Endothelial cell of umbilical vein (primary cell): ENCODE results near the gene AREG. TPM values are rescaled to one million over a fixed set of nuclear protein-coding genes. Genes with fewer than 3 reads are reported as not detected.
A peak's percentile ranks its signal among the peaks of the same experiment; 100 is the strongest.

Experiments
- BruUV-seq: library from RNA; stranded (reverse); fragments of 400-500 nt; replicated peaks from 2 replicates; lab custom pipeline; 2021; lab: Mats Ljungman, UMichigan
- CTCF ChIA-PET: fragments of 300-600, 350-600 bp; sonication (Branson Sonifier 250); formaldehyde crosslinking; loops from one replicate; lab custom pipeline; 2021; ENCODE audit warnings: antibody characterized with exemption, inconsistent platforms; lab: Charles Lee
- POLR2A ChIA-PET: fragments of 300-600, 350-600 bp; sonication (Branson Sonifier 250); formaldehyde crosslinking; loops from one replicate; lab custom pipeline; 2021; ENCODE audit warnings: antibody characterized with exemption, inconsistent platforms; lab: Charles Lee
- DNase-seq: peaks from one replicate; pipeline ENCODE4 v3.0.0-alpha.2; 2011; ENCODE audit warnings: low read depth, low spot score
- FAIRE-seq: peaks from 2 replicates; lab custom pipeline; 2011; peaks lifted over from hg19 to GRCh38; lab: Jason Lieb, UNC
- H2AFZ ChIP-seq: 2 replicates; pipeline ENCODE4 v1.6.0; 2012; ENCODE audit warnings: low read depth, low read length, control low read depth, inconsistent platforms
- H3K27ac ChIP-seq: 2 replicates; pipeline ENCODE4 v1.5.1; 2011; ENCODE audit warnings: low read depth, mild to moderate bottlenecking, control low read depth, low read length, moderate library complexity; ENCODE audit not compliant: insufficient read depth
- H3K27me3 ChIP-seq, 2 experiments: 2 replicates each; pipeline versions ENCODE4 v1.6.0 to v1.6.1; 2011; ENCODE audit warnings: low read length in 2 of 2, mixed read lengths in 1 of 2; ENCODE audit not compliant: control insufficient read depth in 2 of 2, insufficient read depth in 2 of 2
- H3K36me3 ChIP-seq, 2 experiments: 2 replicates in 1 of 2; 3 replicates in 1 of 2; pipeline ENCODE4 v1.5.1; 2011; ENCODE audit warnings: low read length in 2 of 2, mild to moderate bottlenecking in 1 of 2, moderate library complexity in 1 of 2; ENCODE audit not compliant: control insufficient read depth in 2 of 2, insufficient read depth in 2 of 2; ENCODE audit errors: extremely low read depth in 1 of 2
- H3K4me1 ChIP-seq: 3 replicates; pipeline ENCODE4 v1.5.1; 2011; ENCODE audit warnings: mild to moderate bottlenecking, low read length; ENCODE audit not compliant: control insufficient read depth, insufficient read depth; ENCODE audit errors: extremely low read depth
- H3K4me2 ChIP-seq: 2 replicates; pipeline ENCODE4 v1.6.1; 2011; ENCODE audit warnings: low read length, control low read depth, mixed read lengths; ENCODE audit not compliant: insufficient read depth
- H3K4me3 ChIP-seq, 3 experiments: fragments of 200-600 bp in 1 of 3; sonication (generic), shearing (Covaris generic) in 1 of 3; replicated peaks in 1 of 3; 2 replicates each; pipeline ENCODE4 v1.5.1; 2011 to 2016; ENCODE audit warnings: control low read depth in 3 of 3, low read length in 3 of 3, mild to moderate bottlenecking in 2 of 3, inconsistent platforms in 1 of 3, low read depth in 1 of 3, moderate library complexity in 1 of 3; ENCODE audit not compliant: insufficient read depth in 1 of 3
- H3K79me2 ChIP-seq: 2 replicates; pipeline ENCODE4 v1.6.0; 2012; ENCODE audit warnings: low read length, inconsistent platforms; ENCODE audit not compliant: control insufficient read depth, insufficient read depth
- H3K9ac ChIP-seq: replicated peaks from 2 replicates; pipeline ENCODE3; 2011; ENCODE audit warnings: low read length, control low read depth; ENCODE audit not compliant: insufficient read depth; ENCODE audit errors: extremely low read depth
- H3K9me1 ChIP-seq: replicated peaks from 3 replicates; pipeline ENCODE4 v1.6.0; 2011; ENCODE audit warnings: mild to moderate bottlenecking, low read length; ENCODE audit not compliant: control insufficient read depth, insufficient read depth; ENCODE audit errors: extremely low read depth
- H3K9me3 ChIP-seq: replicated peaks from 2 replicates; pipeline ENCODE4 v1.5.1; 2012; ENCODE audit warnings: low read length, inconsistent platforms; ENCODE audit not compliant: control insufficient read depth, insufficient read depth
- H4K20me1 ChIP-seq: replicated peaks from 2 replicates; pipeline ENCODE3; 2011; ENCODE audit warnings: mild to moderate bottlenecking, low read length; ENCODE audit not compliant: control insufficient read depth, insufficient read depth; ENCODE audit errors: extremely low read depth
- EZH2 ChIP-seq: IDR thresholded peaks from 2 replicates; pipeline ENCODE4 v1.6.1; 2012; ENCODE audit warnings: borderline replicate concordance, low read depth, mild to moderate bottlenecking, moderate library complexity, low read length, inconsistent platforms; ENCODE audit not compliant: severe bottlenecking
- FOS ChIP-seq: IDR thresholded peaks from 2 replicates; pipeline ENCODE4 v1.6.1; 2011; ENCODE audit warnings: mild to moderate bottlenecking, low read length, moderate library complexity, borderline replicate concordance; ENCODE audit not compliant: insufficient read depth
- GATA2 ChIP-seq: IDR thresholded peaks from 2 replicates; pipeline ENCODE4 v1.7.0; 2011; ENCODE audit warnings: low read depth, mild to moderate bottlenecking, moderate library complexity, mixed read lengths, low read length; ENCODE audit not compliant: insufficient read length, insufficient read depth
- JUN ChIP-seq: IDR thresholded peaks from 2 replicates; pipeline ENCODE4 v1.6.1; 2011; ENCODE audit warnings: borderline replicate concordance, low read depth; ENCODE audit not compliant: insufficient read length, insufficient read depth
- MAX ChIP-seq: IDR thresholded peaks from 2 replicates; pipeline ENCODE4 v1.6.1; 2011; ENCODE audit not compliant: insufficient read depth, insufficient read length
- MYC ChIP-seq: IDR thresholded peaks from one replicate; pipeline ENCODE4 v1.6.1; 2011; ENCODE audit warnings: mild to moderate bottlenecking, low read depth, low read length
- POLR2A ChIP-seq: IDR thresholded peaks from 2 replicates; pipeline ENCODE4 v1.6.1; 2012; ENCODE audit warnings: low read depth, mild to moderate bottlenecking, control low read depth, low read length
- POLR2AphosphoS5 ChIP-seq: IDR thresholded peaks from 2 replicates; pipeline ENCODE4 v1.6.1; 2012; ENCODE audit warnings: low read depth, mild to moderate bottlenecking, control low read depth, low read length, moderate library complexity; ENCODE audit not compliant: insufficient read depth
- dilution Hi-C: fragments of 300-500 bp; cut with MboI; formaldehyde crosslinking; loops from one replicate; pipeline ENCODE4 v1.15.0; 2019; ENCODE audit warnings: low sequenced_read_pairs; ENCODE audit not compliant: extremely low pct_ligation_motif_present
- intact Hi-C: fragments of 100-400 bp; cut with micrococcal nuclease; formaldehyde crosslinking; loops from one replicate; pipeline ENCODE4 v1.10.0; 2022
- polyA plus RNA-seq, 4 experiments: library from polyadenylated mRNA; depleted of rRNA in 3 of 4; stranded (reverse) in 3 of 4; unstranded in 1 of 4; fragments of >200 nt; gene quantifications; 2 replicates each; pipeline versions ENCODE4 v1.2.1 to v1.2.3, GENCODE V29; 2011 to 2012; ENCODE audit warnings: missing spikeins in 1 of 4
- total RNA-seq: library from RNA; stranded (reverse); gene quantifications from 2 replicates; pipeline ENCODE4 v1.2.3, GENCODE V29; 2021
- TF ChIP-seq, protein P1 (sequence below), 2 donors: IDR thresholded peaks; 1 replicate in 1 of 2; 2 replicates in 1 of 2; pipeline ENCODE4 v1.5.1; 2011; ENCODE audit warnings: low read length in 2 of 2, mild to moderate bottlenecking in 2 of 2, moderate library complexity in 2 of 2, control low read depth in 1 of 2, inconsistent platforms in 1 of 2, low read depth in 1 of 2; ENCODE audit not compliant: insufficient read depth in 1 of 2; ENCODE audit errors: extremely low read depth in 1 of 2

AREG gene
- total and polyA plus RNA-seq, 2 donors (not counting 3 experiments of a cell fraction or from before 2014, with no cell fraction given), result 0.17 to 0.55 TPM

GRCh38 chr4:74455361-74456055 is 10.6 kb downstream of the AREG start:
- ChIA-PET POLR2A (interaction anchor here (0.6 kb wide), 1 partner anchor 149 kb away, joined by 4 read pairs; no protein-coding TSS in a partner anchor), CTCF (interaction anchor here (3.9 kb wide), 1 partner anchor 10 kb away, joined by 18 read pairs; the partner anchor contains the start of gene AREG)

More at GRCh38 chr4:74455361-74456055, 10.6 kb downstream of the AREG start:
- no peak overlapping the region for H3K27ac ChIP-seq
- no peaks in the 10 kb centered on the region for H3K79me2 ChIP-seq
- DNase-seq, result no peak
- peak; percentile 59 for FAIRE-seq
- H4K20me1 ChIP-seq, result no peaks in the 10 kb centered on the region
- BruUV-seq, result no TSS peak
- H2AFZ ChIP-seq, result no peak overlapping the region
- intact Hi-C loops, result no loop called here
- no peaks in the 10 kb centered on the region for H3K9me1 ChIP-seq
- dilution Hi-C loops, result no loop called here
- TF ChIP-seq MAX, result no peak
- no peak for TF ChIP-seq EZH2
- TF ChIP-seq, protein P1, sequence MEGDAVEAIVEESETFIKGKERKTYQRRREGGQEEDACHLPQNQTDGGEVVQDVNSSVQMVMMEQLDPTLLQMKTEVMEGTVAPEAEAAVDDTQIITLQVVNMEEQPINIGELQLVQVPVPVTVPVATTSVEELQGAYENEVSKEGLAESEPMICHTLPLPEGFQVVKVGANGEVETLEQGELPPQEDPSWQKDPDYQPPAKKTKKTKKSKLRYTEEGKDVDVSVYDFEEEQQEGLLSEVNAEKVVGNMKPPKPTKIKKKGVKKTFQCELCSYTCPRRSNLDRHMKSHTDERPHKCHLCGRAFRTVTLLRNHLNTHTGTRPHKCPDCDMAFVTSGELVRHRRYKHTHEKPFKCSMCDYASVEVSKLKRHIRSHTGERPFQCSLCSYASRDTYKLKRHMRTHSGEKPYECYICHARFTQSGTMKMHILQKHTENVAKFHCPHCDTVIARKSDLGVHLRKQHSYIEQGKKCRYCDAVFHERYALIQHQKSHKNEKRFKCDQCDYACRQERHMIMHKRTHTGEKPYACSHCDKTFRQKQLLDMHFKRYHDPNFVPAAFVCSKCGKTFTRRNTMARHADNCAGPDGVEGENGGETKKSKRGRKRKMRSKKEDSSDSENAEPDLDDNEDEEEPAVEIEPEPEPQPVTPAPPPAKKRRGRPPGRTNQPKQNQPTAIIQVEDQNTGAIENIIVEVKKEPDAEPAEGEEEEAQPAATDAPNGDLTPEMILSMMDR (IDR thresholded peaks at IDR 0.05; ENCODE audit: extremely low read depth in 1 of 2, insufficient read depth in 1 of 2, low read depth in 1 of 2, low read length in 2 of 2), result no peak
- no peak for TF ChIP-seq POLR2A
- TF ChIP-seq FOS, result no peak
- TF ChIP-seq JUN, result no peak
- no peak for TF ChIP-seq MYC
- TF ChIP-seq GATA2, result no peak
- TF ChIP-seq POLR2AphosphoS5, result no peak
- no peak overlapping the region for H3K4me2 ChIP-seq
- no peaks in the 10 kb centered on the region for H3K9me3 ChIP-seq
- no peaks in the 10 kb centered on the region for H3K36me3 ChIP-seq
- no peak overlapping the region for H3K4me3 ChIP-seq
- peaks cover 13% of the 10 kb centered on the region for H3K4me1 ChIP-seq
- H3K27me3 ChIP-seq, result no peaks in the 10 kb centered on the region
- no peak overlapping the region for H3K9ac ChIP-seq
